CD1c-positive myeloid dendritic cell (primary cell): Measurements from ENCODE around the gene ARGLU1.
"Not testable (repeated sequence)": the region's sequence is repeated elsewhere in the genome, so short reads cannot be mapped to it uniquely, and the experiment has no call there.

Experiments used
- DNase-seq: peaks from one replicate; pipeline ENCODE4 v3.0.0-alpha.2; 2016; ENCODE audit errors: extremely low spot score

Gene ARGLU1

GRCh38 chr13:106567474-106568298 lies at the start of gene ARGLU1:
Gene ARGLU1, minus strand, starts transcription at chr13:106568137. Its CDS starts 218 bp downstream, at chr13:106567919.
- DNase-seq = peak; percentile 97

- no peak for DNase-seq
Measured at GRCh38 chr13:106617561-106617960, 49.6 kb upstream of the ARGLU1 start.

DNA sequence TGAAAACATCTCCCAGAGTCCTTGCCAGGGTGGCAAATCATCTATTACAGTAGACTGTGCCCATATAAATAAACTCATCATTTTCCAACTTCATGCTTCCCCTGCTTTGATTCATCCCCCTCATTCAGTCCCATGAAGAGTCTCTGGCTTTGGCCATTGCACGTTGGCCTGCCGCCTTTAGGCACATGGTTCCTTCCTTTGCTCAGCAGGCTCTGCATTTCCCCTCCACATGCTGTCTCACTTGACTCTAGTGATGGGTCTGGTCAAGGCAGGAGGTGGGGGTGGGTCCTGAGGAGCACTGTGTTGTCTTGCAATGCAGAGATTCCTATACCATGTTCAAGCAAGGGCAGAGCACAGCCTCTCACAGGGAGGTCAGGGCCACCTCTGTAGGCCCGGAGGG lies 48.8 kb upstream of the ARGLU1 start:
- DNase-seq = no peak

- DNase-seq = no peak
Measured at GRCh38 chr13:106614874-106615273, 46.9 kb upstream of the ARGLU1 start.

DNA sequence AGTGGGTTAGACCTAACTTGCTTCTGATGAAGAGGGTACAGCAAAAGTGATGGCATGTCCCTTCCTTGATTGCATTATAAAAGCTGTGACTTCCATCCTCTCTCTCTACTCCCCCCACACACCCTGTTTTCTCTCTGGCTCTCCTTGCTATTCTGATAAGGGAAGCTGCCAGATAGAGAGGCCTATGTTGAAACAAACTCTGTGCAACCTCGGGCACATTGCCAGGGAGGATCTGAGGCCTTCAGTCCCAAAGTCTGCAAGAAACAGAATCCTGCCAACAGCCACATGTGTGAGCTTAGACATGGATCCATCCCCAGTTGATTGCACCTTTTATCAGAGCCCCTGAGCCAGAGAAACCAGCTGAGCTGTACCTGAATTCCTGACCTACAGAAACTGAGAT lies 44.8 kb upstream of the ARGLU1 start:
- DNase-seq = no peak

GRCh38 chr13:106610486-106610885 lies 42.5 kb upstream of the ARGLU1 start:
- DNase-seq = no peak

DNA sequence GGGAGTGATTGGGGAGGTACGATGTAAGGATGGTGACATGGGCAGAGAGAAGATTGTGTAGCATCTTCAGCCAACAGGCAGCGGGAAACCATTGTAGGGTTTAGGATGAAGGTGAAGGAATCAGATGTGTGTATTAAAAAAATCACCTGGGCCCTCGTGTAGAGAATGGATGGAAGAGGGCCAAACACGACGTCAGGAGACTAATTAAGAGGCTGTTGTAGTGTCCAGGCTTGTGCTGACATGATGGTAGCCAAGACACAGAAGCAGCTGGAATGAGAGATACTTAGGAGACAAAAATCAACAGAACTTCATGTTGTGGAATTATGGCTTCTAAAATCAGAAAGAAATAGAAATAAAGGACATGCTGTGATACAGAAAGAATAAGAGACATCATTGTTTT lies 41.2 kb upstream of the ARGLU1 start:
- DNase-seq = no peak

- no peak for DNase-seq
Measured at GRCh38 chr13:106603546-106603945, 35.6 kb upstream of the ARGLU1 start.

DNA sequence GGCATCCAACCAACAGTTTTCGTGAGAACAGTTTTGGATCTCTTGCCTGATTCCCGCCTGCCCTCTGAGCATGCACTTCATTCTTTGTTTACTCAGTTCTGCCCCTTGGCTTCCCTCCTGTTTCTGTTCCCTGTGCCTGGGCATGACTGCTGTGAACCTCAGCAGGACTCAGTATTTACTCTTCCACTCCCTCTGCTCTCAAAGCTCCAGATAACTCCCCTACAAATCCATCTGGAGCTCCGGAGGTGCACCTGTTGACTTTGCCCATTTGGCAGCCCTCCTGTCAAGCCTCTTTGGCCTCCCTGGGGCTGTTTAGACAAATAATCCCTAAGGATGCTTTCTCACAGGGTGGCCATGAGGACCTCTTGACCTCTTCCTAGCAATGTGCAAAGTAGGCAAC lies 34.2 kb upstream of the ARGLU1 start:
- DNase-seq = no peak

- DNase-seq = no peak
Measured at GRCh38 chr13:106601489-106601888, 33.6 kb upstream of the ARGLU1 start.

- not testable (repeated sequence) for DNase-seq
Measured at GRCh38 chr13:106600798-106601135, 32.8 kb upstream of the ARGLU1 start.

DNA sequence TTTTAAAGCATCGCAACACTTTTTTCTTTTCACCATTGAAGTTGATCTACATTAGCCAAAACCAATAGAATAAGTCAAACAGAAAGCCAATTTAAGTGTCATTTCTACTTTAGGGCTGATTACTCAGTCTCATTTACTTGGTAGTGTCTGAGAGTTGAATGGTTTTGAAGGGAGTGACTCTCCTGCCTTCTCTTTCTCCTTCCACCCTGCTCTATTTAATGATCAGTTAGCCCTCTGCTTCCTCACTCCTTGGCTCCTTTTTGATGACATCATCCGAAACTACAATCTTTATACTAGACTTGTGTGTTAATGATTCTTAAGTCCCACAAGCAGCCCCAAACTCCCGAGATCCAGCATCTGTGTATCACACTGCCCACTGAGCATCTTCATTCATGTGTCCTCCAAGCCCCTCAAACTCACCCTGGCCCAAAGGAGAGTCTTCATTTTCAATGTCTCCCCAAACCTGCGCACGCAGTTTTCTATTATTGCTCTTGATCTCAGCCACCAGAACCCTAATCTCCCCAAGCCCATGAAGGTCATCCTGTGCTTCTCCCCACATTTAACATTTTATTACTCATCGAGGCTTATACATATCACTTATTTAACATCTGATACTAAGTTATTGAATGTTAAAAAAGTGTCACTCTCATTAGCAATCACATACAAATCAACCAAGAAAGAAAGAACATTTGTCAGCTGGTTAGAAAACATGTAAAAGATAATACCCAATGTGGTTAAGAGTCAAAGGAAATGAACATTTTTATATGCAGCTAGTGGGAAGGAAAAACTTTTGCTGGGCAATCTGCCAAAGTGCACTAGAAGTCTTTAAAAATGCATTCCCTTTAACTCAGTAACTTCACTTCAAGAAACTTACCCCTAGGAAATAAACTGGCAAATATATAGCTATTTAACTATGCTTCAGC lies 32.2 kb upstream of the ARGLU1 start:
- peak; percentile 3 for DNase-seq

- no peak for DNase-seq
Measured at GRCh38 chr13:106597749-106598395, 29.9 kb upstream of the ARGLU1 start.

DNA sequence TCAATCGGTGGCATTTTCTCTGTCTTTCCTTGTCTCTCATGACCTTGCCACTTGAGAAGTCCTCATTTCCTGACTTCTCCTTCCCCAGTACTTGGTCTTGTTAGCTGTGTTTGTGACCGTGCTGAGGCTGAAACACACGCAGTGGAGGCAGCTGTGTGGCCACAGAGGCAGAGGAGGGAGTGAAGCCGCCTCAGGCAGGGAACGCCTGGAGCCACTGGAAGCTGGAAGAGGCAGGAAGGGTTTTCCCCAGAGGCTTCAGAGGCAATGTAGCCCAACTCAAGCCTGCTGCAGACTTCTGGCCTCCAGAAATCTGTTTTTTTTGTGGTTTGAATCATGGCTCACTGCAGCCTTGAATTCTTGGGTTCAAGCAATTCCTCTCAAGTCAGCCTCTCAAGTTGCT lies 29.2 kb upstream of the ARGLU1 start:
- no peak for DNase-seq

- no peak for DNase-seq
Measured at GRCh38 chr13:106596275-106596937, 28.5 kb upstream of the ARGLU1 start.

DNA sequence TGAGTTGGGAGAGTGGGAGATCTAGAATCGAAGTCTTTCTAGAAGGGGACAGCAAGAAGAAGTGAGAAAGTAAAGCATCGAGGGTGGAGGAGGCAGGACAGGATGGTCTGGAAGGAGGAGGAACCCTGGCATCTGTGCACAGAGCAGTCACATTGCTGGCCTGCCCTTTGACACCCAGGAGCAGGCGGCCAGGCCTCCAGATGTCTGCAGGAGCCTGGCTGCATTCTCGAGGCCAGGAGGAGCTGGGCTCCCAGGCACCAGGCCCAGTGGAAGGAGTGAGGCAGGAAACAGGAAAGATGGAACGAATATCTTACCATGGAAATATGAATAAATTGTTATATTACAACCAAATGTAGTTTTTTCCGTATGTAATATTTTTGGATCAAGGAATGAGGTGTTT lies 27.7 kb upstream of the ARGLU1 start:
- no peak for DNase-seq

- DNase-seq = no peak
Measured at GRCh38 chr13:106594980-106595379, 27.0 kb upstream of the ARGLU1 start.

GRCh38 chr13:106593132-106593531 lies 25.2 kb upstream of the ARGLU1 start:
- peak; percentile 40 for DNase-seq

- no peak for DNase-seq
Measured at GRCh38 chr13:106591299-106591698, 23.4 kb upstream of the ARGLU1 start.

- no peak for DNase-seq
Measured at GRCh38 chr13:106589716-106590115, 21.8 kb upstream of the ARGLU1 start.

DNA sequence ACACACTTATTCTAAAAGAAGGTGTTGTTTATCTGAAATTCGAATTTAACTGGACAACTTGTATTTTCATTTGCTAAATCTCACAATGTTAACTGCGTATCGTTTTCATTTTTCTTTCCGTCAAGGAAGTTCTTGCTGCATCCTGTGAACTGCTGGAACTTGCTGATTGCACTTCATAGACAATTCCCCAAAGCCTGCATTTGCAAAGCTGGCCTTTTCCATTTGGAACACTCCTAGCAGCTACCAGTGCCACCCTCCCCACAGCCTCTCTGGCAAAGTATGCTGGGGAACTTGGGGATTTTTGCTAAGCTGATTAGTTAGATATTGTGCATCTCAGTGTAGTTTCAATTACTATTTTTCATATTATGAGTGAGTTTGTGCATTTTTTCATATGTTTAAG lies 20.4 kb upstream of the ARGLU1 start:
- DNase-seq = no peak

GRCh38 chr13:106587787-106588186 lies 19.9 kb upstream of the ARGLU1 start:
- DNase-seq = no peak
